Measurements from ENCODE around the gene RUFY3. TPM values are rescaled to one million over a fixed set of nuclear protein-coding genes. Genes with fewer than 3 reads are reported as not detected.

Gene RUFY3
- total and polyA plus RNA-seq, 9 of the 15 experiments (the other 6 are each of a cell fraction or from before 2014, with no cell fraction given), result 4.2 to 31.1 (median 21.5) TPM

DNA sequence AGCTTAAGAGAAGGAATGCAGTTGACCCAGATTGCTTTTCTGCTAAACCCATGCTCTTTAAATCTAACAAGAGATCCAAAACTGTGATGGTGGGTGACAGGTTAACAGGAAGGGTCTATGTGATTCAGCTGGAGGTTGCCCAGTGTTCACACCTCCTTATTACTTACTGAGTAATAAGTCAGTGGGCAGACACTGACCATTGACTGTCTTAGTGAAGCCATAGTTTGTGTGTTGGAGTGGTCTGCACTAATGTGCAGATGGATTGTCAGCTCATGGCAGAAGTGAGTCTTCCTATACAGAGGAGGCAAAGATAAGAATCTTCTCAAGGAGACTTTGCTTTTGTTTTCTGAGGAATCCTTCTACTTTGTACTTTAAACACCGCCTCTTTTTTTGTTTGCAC, 15.2 kb upstream of the RUFY3 start:
- ChIA-PET CTCF (ENCODE audit: low intra/inter-chr PET ratio) (no interaction called here), POLR2A (interaction anchor here (0.6 to 2.5 kb wide), 7 partner anchors 12 to 305 kb away, joined by 3 to 10 read pairs (median 3); no protein-coding TSS in a partner anchor)
- no peaks in the 10 kb centered on the region for H3K27me3 ChIP-seq (ENCODE audit: control insufficient read depth in 2 of 2, insufficient read depth in 2 of 2, low read length in 2 of 2)
- peak overlapping the region; percentile 79; the same call in 1 of the 2 replicates for H3K4me3 ChIP-seq
- peak; percentile 48; the same call in 1 of the 2 replicates for TF ChIP-seq SOX6 (IDR thresholded peaks at IDR 0.05)
- TF ChIP-seq GATAD2B (IDR thresholded peaks at IDR 0.05; ENCODE audit: borderline replicate concordance), result no peak
- peaks cover 31% of the 10 kb centered on the region for H3K79me2 ChIP-seq (ENCODE audit: control insufficient read depth, insufficient read depth, low read length)
- 13% methylated on average over 1 of the region's 1 CpG for WGBS (ENCODE audit: insufficient coverage, low coverage, missing lambda C conversion rate)
- no TSS peak for BruUV-seq (replicated peaks)
- ATAC-seq (no peak), DNase-seq (ENCODE audit: extremely low read depth in 1 of 4, low spot score in 3 of 4) (peak in 1 of 4 experiments; percentile 32), FAIRE-seq (no peak)
- no peaks in the 10 kb centered on the region for H3K9me1 ChIP-seq (ENCODE audit: control insufficient read depth, insufficient read depth, low read length)
- no peaks in the 10 kb centered on the region for H3K36me3 ChIP-seq (ENCODE audit: control insufficient read depth, insufficient read depth, low read length)
- H3K9me3 ChIP-seq (replicated peaks; ENCODE audit: control insufficient read depth, insufficient read depth, low read depth, low read length), result no peaks in the 10 kb centered on the region
- H3K9ac ChIP-seq (ENCODE audit: insufficient read depth in 1 of 2, low read depth in 2 of 2, low read length in 2 of 2), result peak overlapping the region in 1 of 2 experiments; percentile 79; a peak in 2 of 4 replicates
- peaks cover 15% of the 10 kb centered on the region in 2 experiments; a peak in 4 of 5 replicates for H3K4me1 ChIP-seq (replicated peaks in 1 of 2; ENCODE audit: control insufficient read depth in 2 of 2, insufficient read depth in 2 of 2, low read length in 2 of 2)
- peak overlapping the region; percentile 81 for H3K4me2 ChIP-seq (ENCODE audit: insufficient read depth, low read length)
- in situ Hi-C loops (cut with MboI), result no loop called here
- intact Hi-C loops (cut with micrococcal nuclease), result loop anchor here (5.0 to 10.0 kb wide), 3 partner anchors 111 to 288 kb away; partner anchors contain the start of genes DCK and MOB1B
- 0 out of 3 replicates have a peak overlapping the region, but pooled peaks have one; percentile 7 for H3K27ac ChIP-seq (ENCODE audit: extremely low read depth, low read depth, low read length)
- no peaks in the 10 kb centered on the region for H4K20me1 ChIP-seq (replicated peaks; ENCODE audit: control insufficient read depth, insufficient read depth, low read length)
- H2AFZ ChIP-seq (ENCODE audit: low read depth, low read length), result peak overlapping the region; percentile 98; the same call in 1 of the 2 replicates

DNA sequence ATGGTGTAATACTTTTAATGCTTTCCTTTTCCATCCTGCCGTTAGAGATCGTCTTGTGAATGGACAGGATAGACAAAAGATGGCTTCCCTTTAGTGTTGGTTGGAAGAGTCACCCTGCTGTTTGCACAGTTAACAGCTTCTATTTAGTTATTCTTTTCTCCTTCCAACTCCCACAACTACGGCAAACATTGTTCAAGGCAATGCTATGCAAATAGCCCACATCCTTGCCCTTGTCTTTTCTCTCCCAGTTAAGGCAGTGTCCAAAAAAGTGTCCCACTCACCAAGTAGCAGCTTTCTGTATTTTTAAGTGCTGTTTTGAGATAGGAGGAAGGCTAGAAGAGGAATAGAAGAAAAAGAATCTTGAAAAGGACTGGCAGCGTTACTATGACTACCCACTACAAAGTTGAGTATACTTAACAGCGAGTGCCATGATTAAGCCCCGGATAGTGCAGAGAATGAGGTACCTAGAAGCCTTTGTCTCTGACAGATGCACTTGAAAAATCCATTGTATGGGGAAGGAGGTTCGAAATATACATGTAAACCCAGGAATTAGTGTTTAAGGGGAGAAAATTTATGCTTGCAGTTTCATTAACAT, 12.1 kb upstream of the RUFY3 start:
- no TSS peak for BruUV-seq (replicated peaks)

More for the DNA sequence above, 12.1 kb upstream of the RUFY3 start:
- H3K27ac ChIP-seq (ENCODE audit: extremely low read depth, low read depth, low read length), result no peak overlapping the region
- ATAC-seq (no peak), DNase-seq (ENCODE audit: extremely low read depth in 1 of 4, low spot score in 3 of 4) (no peak), FAIRE-seq (no peak)
- H3K4me2 ChIP-seq (ENCODE audit: insufficient read depth, low read length), result no peak overlapping the region
- no peaks in the 10 kb centered on the region for H3K36me3 ChIP-seq (ENCODE audit: control insufficient read depth, insufficient read depth, low read length)
- POLR2A ChIA-PET, result interaction anchor here (0.6 to 0.7 kb wide), 2 partner anchors 15 to 284 kb away, joined by 3 read pairs; partner anchors contain the start of gene DCK
- WGBS (ENCODE audit: insufficient coverage, low coverage, missing lambda C conversion rate), result 84% methylated on average over 6 of the region's 7 CpGs
- in situ Hi-C loops (cut with MboI) (no loop called here), intact Hi-C loops (cut with micrococcal nuclease) (loop anchor here (5.0 to 10.0 kb wide), 3 partner anchors 108 to 285 kb away; partner anchors contain the start of genes DCK and MOB1B)
- no peak overlapping the region for H3K4me3 ChIP-seq
- H3K9ac ChIP-seq (ENCODE audit: insufficient read depth in 1 of 2, low read depth in 2 of 2, low read length in 2 of 2), result no peak overlapping the region
- H3K9me1 ChIP-seq (ENCODE audit: control insufficient read depth, insufficient read depth, low read length), result no peaks in the 10 kb centered on the region
- TF ChIP-seq, protein P1, sequence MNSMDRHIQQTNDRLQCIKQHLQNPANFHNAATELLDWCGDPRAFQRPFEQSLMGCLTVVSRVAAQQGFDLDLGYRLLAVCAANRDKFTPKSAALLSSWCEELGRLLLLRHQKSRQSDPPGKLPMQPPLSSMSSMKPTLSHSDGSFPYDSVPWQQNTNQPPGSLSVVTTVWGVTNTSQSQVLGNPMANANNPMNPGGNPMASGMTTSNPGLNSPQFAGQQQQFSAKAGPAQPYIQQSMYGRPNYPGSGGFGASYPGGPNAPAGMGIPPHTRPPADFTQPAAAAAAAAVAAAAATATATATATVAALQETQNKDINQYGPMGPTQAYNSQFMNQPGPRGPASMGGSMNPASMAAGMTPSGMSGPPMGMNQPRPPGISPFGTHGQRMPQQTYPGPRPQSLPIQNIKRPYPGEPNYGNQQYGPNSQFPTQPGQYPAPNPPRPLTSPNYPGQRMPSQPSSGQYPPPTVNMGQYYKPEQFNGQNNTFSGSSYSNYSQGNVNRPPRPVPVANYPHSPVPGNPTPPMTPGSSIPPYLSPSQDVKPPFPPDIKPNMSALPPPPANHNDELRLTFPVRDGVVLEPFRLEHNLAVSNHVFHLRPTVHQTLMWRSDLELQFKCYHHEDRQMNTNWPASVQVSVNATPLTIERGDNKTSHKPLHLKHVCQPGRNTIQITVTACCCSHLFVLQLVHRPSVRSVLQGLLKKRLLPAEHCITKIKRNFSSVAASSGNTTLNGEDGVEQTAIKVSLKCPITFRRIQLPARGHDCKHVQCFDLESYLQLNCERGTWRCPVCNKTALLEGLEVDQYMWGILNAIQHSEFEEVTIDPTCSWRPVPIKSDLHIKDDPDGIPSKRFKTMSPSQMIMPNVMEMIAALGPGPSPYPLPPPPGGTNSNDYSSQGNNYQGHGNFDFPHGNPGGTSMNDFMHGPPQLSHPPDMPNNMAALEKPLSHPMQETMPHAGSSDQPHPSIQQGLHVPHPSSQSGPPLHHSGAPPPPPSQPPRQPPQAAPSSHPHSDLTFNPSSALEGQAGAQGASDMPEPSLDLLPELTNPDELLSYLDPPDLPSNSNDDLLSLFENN (IDR thresholded peaks at IDR 0.05; ENCODE audit: low read depth in 2 of 2, low read length in 2 of 2), result no peak
- TF ChIP-seq ILK (tag; IDR thresholded peaks at IDR 0.05; ENCODE audit: borderline replicate concordance, low read depth), result no peak
- TF ChIP-seq NCOR1 (IDR thresholded peaks at IDR 0.05), result no peak
- TF ChIP-seq POLR2AphosphoS2 (IDR thresholded peaks at IDR 0.05; ENCODE audit: low read length), result no peak
- TF ChIP-seq RFX1 (IDR thresholded peaks at IDR 0.05), result peak; percentile 52
- H2AFZ ChIP-seq (ENCODE audit: low read depth, low read length), result no peak overlapping the region
- H3K4me1 ChIP-seq (replicated peaks in 1 of 2; ENCODE audit: control insufficient read depth in 2 of 2, insufficient read depth in 2 of 2, low read length in 2 of 2), result peaks cover 19 to 38% of the 10 kb centered on the region in 2 experiments
- H3K79me2 ChIP-seq (ENCODE audit: control insufficient read depth, insufficient read depth, low read length), result peaks cover 47% of the 10 kb centered on the region
- no peaks in the 10 kb centered on the region for H3K27me3 ChIP-seq (ENCODE audit: control insufficient read depth in 2 of 2, insufficient read depth in 2 of 2, low read length in 2 of 2)
- CTCF ChIA-PET (ENCODE audit: low intra/inter-chr PET ratio), result no interaction called here
- no peaks in the 10 kb centered on the region for H4K20me1 ChIP-seq (replicated peaks; ENCODE audit: control insufficient read depth, insufficient read depth, low read length)
- no peaks in the 10 kb centered on the region for H3K9me3 ChIP-seq (replicated peaks; ENCODE audit: control insufficient read depth, insufficient read depth, low read depth, low read length)

Data from K562 (cell line).